Esophagus (tissue), 2 donors: ENCODE data around the gene SLC39A11. TPM values are rescaled to one million over a fixed set of nuclear protein-coding genes. Genes with fewer than 3 reads are reported as not detected.
"Not testable (repeated sequence)": the region's sequence is repeated elsewhere in the genome, so short reads cannot be mapped to it uniquely, and the experiment has no call there.

Experiments used
- H3K27ac ChIP-seq, 2 donors: one replicate each; pipeline ENCODE4 v1.5.1; 2013; ENCODE audit warnings: low read depth in 2 of 2, mild to moderate bottlenecking in 2 of 2, inconsistent platforms in 1 of 2, low read length in 1 of 2, moderate library complexity in 1 of 2
- H3K27me3 ChIP-seq, 2 donors: one replicate each; pipeline ENCODE4 v1.6.1; 2013; ENCODE audit warnings: low read length in 2 of 2, control low read depth in 1 of 2, mild to moderate bottlenecking in 1 of 2; ENCODE audit not compliant: insufficient read depth in 2 of 2, control insufficient read depth in 1 of 2
- H3K36me3 ChIP-seq, 2 donors: one replicate each; pipeline ENCODE4 v1.6.1; 2013; ENCODE audit warnings: low read length in 1 of 2; ENCODE audit not compliant: control insufficient read depth in 2 of 2, insufficient read depth in 2 of 2
- H3K4me1 ChIP-seq, 2 donors: one replicate each; pipeline ENCODE4 v1.6.1; 2013; ENCODE audit warnings: low read length in 1 of 2; ENCODE audit not compliant: control insufficient read depth in 2 of 2, insufficient read depth in 2 of 2
- H3K4me3 ChIP-seq, 2 donors: one replicate each; pipeline ENCODE4 v1.5.1; 2013; ENCODE audit warnings: low read length in 2 of 2, mild to moderate bottlenecking in 2 of 2, low read depth in 1 of 2, moderate library complexity in 1 of 2
- H3K9me3 ChIP-seq, 2 donors: one replicate each; pipeline ENCODE4 v1.6.1; 2013; ENCODE audit warnings: mild to moderate bottlenecking in 2 of 2, low read depth in 1 of 2, low read length in 1 of 2, moderate library complexity in 1 of 2; ENCODE audit not compliant: control insufficient read depth in 2 of 2, insufficient read depth in 1 of 2
- WGBS, 2 donors: extraction: QIAGEN DNeasy Blood & Tissue Kit; methylation state at CpG; one replicate each; pipeline ENCODE4 v1.1.7; 2013; 5-methylcytosine and 5-hydroxymethylcytosine counted together
- polyA plus RNA-seq, 2 donors: library from polyadenylated mRNA; stranded (reverse); fragments of 200-250 nt; gene quantifications; one replicate each; pipeline ENCODE4 v1.2.3, GENCODE V29; 2013
- donor health status: healthy with polysubstance abuse.
- donor health status: Bipolar disorder and iron deficiency.

SLC39A11 gene
- polyA plus RNA-seq, 2 donors: 10.6 to 11.7 TPM

DNA sequence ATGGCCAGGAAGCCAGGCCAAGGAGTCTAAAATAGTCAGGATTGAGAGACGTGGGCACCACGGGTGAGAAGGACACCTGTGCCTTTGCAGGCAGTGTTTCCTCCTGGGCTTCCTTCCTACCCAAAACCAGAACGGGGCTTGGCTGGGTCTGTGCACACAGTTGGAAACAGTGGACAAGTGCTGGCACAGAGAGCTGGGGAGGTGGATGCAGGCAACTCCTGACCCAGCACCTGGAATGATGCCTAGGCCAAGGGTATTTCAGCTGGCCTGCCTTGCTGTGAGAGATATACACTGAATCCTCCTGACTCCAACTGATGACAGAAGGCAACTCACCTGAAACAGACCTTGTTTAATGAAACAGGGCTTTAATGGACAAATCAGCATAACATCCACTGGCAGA is 186.2 kb downstream of the SLC39A11 start:
- no peaks in the 10 kb centered on the region for H3K27me3 ChIP-seq
- 56 to 72% methylated on average over 3 of the region's 3 CpGs for WGBS, 2 donors

DNA sequence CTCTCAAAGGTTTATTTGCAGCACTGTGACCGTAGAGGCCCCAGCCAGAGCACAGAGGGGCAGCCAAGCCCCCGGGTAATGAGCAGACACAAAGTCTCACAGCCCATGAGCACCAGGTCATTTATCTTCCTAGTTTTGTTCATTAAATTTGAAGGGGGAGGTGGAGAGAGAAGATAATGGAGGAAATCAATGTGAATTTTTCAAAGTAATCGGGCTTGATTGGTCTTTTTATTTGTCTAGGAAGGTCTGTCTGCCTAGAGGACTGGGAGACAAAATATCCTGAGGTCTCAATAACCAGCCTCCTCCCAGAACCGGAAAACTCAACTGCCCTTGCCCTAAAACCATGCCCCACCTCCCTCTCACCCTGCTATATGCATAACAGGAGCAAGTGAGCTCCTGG is 189.0 kb downstream of the SLC39A11 start:
- no peak overlapping the region for H3K4me3 ChIP-seq
- peaks cover 0 to 2% of the 10 kb centered on the region in 2 donors for H3K4me1 ChIP-seq
- H3K9me3 ChIP-seq: no peaks in the 10 kb centered on the region
- no peaks in the 10 kb centered on the region for H3K27me3 ChIP-seq
- H3K27ac ChIP-seq: no peak overlapping the region
- H3K36me3 ChIP-seq: peaks cover 0 to 6% of the 10 kb centered on the region in 2 donors
- WGBS, 2 donors: 62 to 75% methylated on average over 4 of the region's 4 CpGs

More for the DNA sequence above, 186.2 kb downstream of the SLC39A11 start:
- H3K4me3 ChIP-seq: no peak overlapping the region
- peaks cover 0 to 4% of the 10 kb centered on the region in 2 donors for H3K36me3 ChIP-seq
- H3K9me3 ChIP-seq: no peaks in the 10 kb centered on the region
- H3K27ac ChIP-seq: no peak overlapping the region
- peaks cover 0 to 2% of the 10 kb centered on the region in 2 donors for H3K4me1 ChIP-seq

DNA sequence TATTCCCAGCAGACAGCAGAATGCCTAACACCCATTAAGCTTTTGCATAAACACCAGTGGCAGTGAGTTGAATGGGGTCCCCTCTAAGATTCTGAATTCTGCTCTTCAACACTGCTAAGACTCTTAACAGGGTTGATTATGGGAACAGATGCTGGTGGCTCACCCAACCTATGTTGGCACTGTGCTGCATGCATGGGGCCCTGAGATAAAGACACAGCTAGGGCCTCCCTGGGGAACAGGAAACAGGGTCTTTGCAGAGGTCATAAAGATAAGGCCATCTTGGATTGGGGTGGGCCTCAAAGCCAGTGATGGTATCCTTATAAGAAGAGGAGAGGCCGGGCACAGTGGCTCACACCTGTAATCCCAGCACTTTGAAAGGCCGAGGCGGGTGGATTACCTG is 190.8 kb downstream of the SLC39A11 start:
- H3K4me3 ChIP-seq: no peak overlapping the region
- peaks cover 0 to 2% of the 10 kb centered on the region in 2 donors for H3K4me1 ChIP-seq
- H3K27ac ChIP-seq: no peak overlapping the region
- H3K36me3 ChIP-seq: peaks cover 0 to 3% of the 10 kb centered on the region in 2 donors
- no peaks in the 10 kb centered on the region for H3K9me3 ChIP-seq
- 96 to 100% methylated on average over 3 of the region's 3 CpGs for WGBS, 2 donors
- no peaks in the 10 kb centered on the region for H3K27me3 ChIP-seq

DNA sequence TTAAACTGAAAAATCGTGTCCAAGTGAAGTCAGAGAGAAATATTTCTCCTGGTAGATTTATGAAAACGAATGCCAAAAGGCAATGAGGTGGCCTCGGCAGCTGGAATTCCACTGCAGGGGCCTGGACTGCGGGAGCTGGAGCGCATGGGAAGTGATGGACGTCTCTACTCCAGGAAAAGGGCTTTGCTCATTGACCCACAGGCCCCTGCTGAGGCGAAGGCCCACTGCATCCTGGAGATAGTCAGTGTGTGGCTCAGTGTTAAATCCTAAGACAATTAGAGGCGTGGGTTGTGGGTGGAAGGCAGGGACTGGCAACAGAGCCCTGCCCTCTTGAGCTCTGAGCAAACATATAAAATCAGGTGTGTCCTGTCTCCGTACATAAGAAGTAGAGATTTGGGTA is 191.4 kb downstream of the SLC39A11 start:
- H3K4me1 ChIP-seq: peaks cover 0 to 2% of the 10 kb centered on the region in 2 donors
- no peaks in the 10 kb centered on the region for H3K9me3 ChIP-seq
- no peak overlapping the region for H3K4me3 ChIP-seq
- WGBS, 2 donors: 62 to 64% methylated on average over 9 of the region's 9 CpGs
- H3K27me3 ChIP-seq: no peaks in the 10 kb centered on the region
- no peak overlapping the region for H3K27ac ChIP-seq
- peaks cover 0 to 3% of the 10 kb centered on the region in 2 donors for H3K36me3 ChIP-seq

DNA sequence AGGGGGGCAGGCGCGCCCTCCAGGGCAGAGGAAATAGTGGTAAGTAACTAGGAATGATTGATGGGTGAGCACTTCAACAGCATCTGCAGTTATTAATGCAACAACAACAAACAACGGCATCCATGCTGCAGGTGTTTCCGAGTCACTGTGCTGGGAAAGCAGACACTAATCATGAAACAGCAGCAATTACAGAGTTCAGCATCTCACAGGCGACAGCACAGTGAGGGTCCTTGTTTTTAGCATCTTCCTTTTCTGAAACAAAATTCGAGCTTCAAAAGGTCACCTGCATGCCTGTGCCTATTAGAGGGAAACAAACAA is 191.9 kb downstream of the SLC39A11 start:
- Histone ChIP-seq H3K9me3 (no peaks in the 10 kb centered on the region), H3K4me3 (no peak overlapping the region), H3K4me1 (peaks cover 0 to 2% of the 10 kb centered on the region in 2 donors), H3K27ac (no peak overlapping the region), H3K36me3 (peaks cover 0 to 3% of the 10 kb centered on the region in 2 donors), H3K27me3 (no peaks in the 10 kb centered on the region)
- WGBS, 2 donors: 69 to 76% methylated on average over 6 of the region's 6 CpGs

DNA sequence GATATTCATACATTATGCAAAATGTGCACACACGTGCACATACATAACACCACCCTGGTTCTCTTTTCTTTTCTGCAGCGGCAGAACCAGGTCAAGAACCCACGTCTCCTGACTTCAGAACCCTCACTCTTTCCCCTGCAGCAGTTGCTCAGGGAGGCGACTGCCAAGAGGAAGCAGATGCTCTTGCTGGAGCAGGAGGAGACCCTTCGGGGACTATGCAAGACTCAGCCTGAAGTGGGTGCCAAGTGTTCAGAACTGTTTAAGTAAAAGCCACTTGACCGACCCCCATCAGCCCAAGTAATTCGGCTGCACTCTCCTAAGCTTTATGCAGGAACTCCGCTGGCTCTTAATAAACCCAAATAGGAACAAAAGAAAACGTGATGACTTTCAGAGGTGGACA is 193.8 kb downstream of the SLC39A11 start:
- H3K36me3 ChIP-seq: peaks cover 0 to 3% of the 10 kb centered on the region in 2 donors
- H3K27me3 ChIP-seq: no peaks in the 10 kb centered on the region
- 82 to 88% methylated on average over 9 of the region's 9 CpGs for WGBS, 2 donors
- H3K4me3 ChIP-seq: no peak overlapping the region
- no peaks in the 10 kb centered on the region for H3K9me3 ChIP-seq
- no peak overlapping the region for H3K27ac ChIP-seq
- peaks cover 0 to 2% of the 10 kb centered on the region in 2 donors for H3K4me1 ChIP-seq

DNA sequence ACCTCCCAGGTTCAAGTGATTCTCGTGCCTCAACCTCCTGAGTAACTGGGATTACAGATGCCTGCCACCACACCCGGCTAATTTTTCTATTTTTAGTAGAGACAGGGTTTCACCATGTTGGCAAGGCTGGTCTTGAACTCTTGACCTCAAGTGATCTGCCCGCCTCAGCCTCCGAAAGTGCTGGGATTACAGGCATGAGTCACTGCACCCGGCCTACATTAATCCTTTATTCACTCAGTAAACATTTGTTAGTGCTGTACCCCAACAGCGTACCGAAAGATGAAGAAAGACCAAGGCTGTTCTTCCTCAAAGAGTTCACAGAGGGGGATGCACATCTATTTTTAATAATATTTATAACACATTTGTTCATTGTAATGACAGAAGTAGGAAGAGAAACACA is 196.2 kb downstream of the SLC39A11 start:
- H3K36me3 ChIP-seq, H3K9me3 ChIP-seq, H3K4me3 ChIP-seq, H3K27me3 ChIP-seq, H3K27ac ChIP-seq, H3K4me1 ChIP-seq: not testable (repeated sequence)
- WGBS, 2 donors: 62 to 81% methylated on average over 7 of the region's 7 CpGs

DNA sequence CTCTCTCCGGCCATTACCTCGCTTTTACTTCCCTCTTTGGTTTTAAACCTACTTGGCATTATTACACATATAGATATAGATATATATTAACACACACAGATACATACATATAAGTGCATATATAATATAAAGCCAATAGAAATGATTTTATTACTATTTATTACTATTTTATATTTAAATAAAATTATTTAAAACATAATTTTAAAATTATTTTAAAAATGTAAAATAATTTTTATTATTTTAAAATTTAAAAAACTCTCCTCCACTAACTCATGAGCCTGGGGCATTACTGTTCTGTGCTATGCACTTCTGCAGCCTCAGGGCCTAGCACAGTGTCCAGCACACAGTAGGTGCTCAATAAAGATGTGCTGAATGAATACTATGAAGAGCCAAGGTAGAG is 200.9 kb downstream of the SLC39A11 start:
- Histone ChIP-seq H3K27me3 (no peaks in the 10 kb centered on the region), H3K27ac (no peak overlapping the region), H3K36me3 (no peaks in the 10 kb centered on the region), H3K9me3 (no peaks in the 10 kb centered on the region), H3K4me1 (no peaks in the 10 kb centered on the region), H3K4me3 (no peak overlapping the region)
- 98 to 99% methylated on average over 2 of the region's 2 CpGs for WGBS, 2 donors

DNA sequence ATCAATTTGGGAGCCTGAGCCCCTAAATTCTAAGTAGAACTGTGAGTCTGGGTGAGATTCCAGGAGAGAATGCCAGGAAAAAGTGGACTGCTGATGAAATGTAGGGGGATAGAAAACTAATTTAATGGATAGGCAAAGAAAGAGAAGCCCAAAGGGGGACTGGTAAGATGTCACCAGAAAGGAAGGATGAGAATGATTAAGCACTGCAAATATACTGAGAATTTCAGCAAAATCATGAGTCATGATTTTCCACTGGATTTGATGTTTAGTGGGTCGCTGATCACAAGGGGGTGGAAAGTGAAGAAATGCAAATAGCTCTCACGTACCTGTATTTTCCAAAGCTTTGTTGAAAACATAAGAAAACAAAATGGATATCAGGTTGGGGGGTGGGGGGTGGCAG is 201.8 kb downstream of the SLC39A11 start:
- no peak overlapping the region for H3K4me3 ChIP-seq
- no peaks in the 10 kb centered on the region for H3K9me3 ChIP-seq
- no peaks in the 10 kb centered on the region for H3K27me3 ChIP-seq
- H3K27ac ChIP-seq: no peak overlapping the region
- no peaks in the 10 kb centered on the region for H3K4me1 ChIP-seq
- WGBS, 2 donors: 90 to 91% methylated on average over 2 of the region's 2 CpGs
- no peaks in the 10 kb centered on the region for H3K36me3 ChIP-seq

DNA sequence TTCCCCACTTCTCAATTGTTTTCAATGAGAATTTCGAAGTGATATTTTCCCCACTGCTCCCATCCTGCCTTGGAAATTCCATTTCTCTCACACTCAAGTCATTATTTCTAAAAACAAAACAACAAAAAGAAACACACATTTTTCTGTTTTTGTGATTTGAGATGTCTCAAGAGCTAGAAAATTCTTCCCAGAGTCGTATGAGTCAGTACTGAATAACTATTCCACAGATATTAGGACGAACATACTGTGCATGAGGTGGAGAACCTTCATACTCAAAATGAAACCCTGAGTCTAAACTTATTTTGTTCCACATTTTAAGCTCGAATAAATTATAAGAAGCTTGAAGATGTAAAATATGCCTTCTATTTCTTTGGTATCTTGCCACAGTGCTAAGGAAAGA is 204.6 kb downstream of the SLC39A11 start:
- no peaks in the 10 kb centered on the region for H3K9me3 ChIP-seq
- no peaks in the 10 kb centered on the region for H3K36me3 ChIP-seq
- no peak overlapping the region for H3K4me3 ChIP-seq
- H3K27ac ChIP-seq: no peak overlapping the region
- 76 to 85% methylated on average over 4 of the region's 4 CpGs for WGBS, 2 donors
- no peaks in the 10 kb centered on the region for H3K4me1 ChIP-seq
- H3K27me3 ChIP-seq: no peaks in the 10 kb centered on the region
